Upper lobe of left lung (tissue), 4 donors: ENCODE data around the gene GAA.

Experiments used
- POLR2A ChIP-seq, 4 donors: fragments of 450-650 bp; IDR thresholded peaks; one replicate each; pipeline ENCODE4 v1.5.1; 2016 to 2017; ENCODE audit warnings: antibody characterized with exemption in 4 of 4, mild to moderate bottlenecking in 2 of 4
- TF ChIP-seq, protein P1 (sequence below), 6 experiments: fragments of 450-650 bp in 4 of 6; fragments of 200-600 bp in 2 of 6; sonication (generic) in 2 of 6; IDR thresholded peaks; one replicate each; pipeline ENCODE4 v1.5.1; 2016 to 2019; ENCODE audit warnings: antibody characterized with exemption in 6 of 6

- no peak for TF ChIP-seq POLR2A (IDR thresholded peaks at IDR 0.05)
- TF ChIP-seq, protein P1, sequence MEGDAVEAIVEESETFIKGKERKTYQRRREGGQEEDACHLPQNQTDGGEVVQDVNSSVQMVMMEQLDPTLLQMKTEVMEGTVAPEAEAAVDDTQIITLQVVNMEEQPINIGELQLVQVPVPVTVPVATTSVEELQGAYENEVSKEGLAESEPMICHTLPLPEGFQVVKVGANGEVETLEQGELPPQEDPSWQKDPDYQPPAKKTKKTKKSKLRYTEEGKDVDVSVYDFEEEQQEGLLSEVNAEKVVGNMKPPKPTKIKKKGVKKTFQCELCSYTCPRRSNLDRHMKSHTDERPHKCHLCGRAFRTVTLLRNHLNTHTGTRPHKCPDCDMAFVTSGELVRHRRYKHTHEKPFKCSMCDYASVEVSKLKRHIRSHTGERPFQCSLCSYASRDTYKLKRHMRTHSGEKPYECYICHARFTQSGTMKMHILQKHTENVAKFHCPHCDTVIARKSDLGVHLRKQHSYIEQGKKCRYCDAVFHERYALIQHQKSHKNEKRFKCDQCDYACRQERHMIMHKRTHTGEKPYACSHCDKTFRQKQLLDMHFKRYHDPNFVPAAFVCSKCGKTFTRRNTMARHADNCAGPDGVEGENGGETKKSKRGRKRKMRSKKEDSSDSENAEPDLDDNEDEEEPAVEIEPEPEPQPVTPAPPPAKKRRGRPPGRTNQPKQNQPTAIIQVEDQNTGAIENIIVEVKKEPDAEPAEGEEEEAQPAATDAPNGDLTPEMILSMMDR (IDR thresholded peaks at IDR 0.05), result no peak
Observed at GRCh38 chr17:80146121-80147034, 45.0 kb downstream of the GAA start.
